Stomach (tissue), 4 donors: ENCODE measurements around the gene CTBP1.

Source experiments
- CTCF ChIP-seq, 7 experiments: fragments of 450-650 bp in 4 of 7; fragments of 200-600 bp in 3 of 7; sonication (generic) in 3 of 7; IDR thresholded peaks; one replicate each; pipeline ENCODE4 v1.5.1; 2016 to 2019; ENCODE audit warnings: antibody characterized with exemption in 7 of 7, control low read depth in 2 of 7, mild to moderate bottlenecking in 1 of 7
- POLR2A ChIP-seq, 4 donors: fragments of 450-650 bp; IDR thresholded peaks; one replicate each; pipeline ENCODE4 v1.6.1; 2016; ENCODE audit warnings: antibody characterized with exemption in 4 of 4, control low read depth in 2 of 4, mild to moderate bottlenecking in 1 of 4, moderate library complexity in 1 of 4

- TF ChIP-seq CTCF (IDR thresholded peaks at IDR 0.05) = no peak
- TF ChIP-seq POLR2A (IDR thresholded peaks at IDR 0.05) = no peak
These were observed 72.3 kb downstream of the CTBP1 start for GRCh38 chr4:1176398-1177273.
